ENCODE data around the gene TP53I11.

The TP53I11 gene

GRCh38 chr11:44950625-44951476 is at the start of gene TP53I11:
Gene TP53I11, minus strand, starts transcription at chr11:44950883. Its CDS starts 12,548 bp downstream, at chr11:44938335.
- peak within 1 kb of the TSS; percentile 56 for H3K4me3 ChIP-seq (ENCODE audit: low read length)
- TF ChIP-seq, protein P1, sequence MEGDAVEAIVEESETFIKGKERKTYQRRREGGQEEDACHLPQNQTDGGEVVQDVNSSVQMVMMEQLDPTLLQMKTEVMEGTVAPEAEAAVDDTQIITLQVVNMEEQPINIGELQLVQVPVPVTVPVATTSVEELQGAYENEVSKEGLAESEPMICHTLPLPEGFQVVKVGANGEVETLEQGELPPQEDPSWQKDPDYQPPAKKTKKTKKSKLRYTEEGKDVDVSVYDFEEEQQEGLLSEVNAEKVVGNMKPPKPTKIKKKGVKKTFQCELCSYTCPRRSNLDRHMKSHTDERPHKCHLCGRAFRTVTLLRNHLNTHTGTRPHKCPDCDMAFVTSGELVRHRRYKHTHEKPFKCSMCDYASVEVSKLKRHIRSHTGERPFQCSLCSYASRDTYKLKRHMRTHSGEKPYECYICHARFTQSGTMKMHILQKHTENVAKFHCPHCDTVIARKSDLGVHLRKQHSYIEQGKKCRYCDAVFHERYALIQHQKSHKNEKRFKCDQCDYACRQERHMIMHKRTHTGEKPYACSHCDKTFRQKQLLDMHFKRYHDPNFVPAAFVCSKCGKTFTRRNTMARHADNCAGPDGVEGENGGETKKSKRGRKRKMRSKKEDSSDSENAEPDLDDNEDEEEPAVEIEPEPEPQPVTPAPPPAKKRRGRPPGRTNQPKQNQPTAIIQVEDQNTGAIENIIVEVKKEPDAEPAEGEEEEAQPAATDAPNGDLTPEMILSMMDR (IDR thresholded peaks at IDR 0.05; ENCODE audit: insufficient read depth, low read depth, low read length, missing control alignments), result peak; percentile 12
- peak; percentile 20 for DNase-seq (ENCODE audit: low read depth)

- H3K4me3 ChIP-seq (ENCODE audit: low read length), result no peak overlapping the region
- no peak for DNase-seq (ENCODE audit: low read depth)
- TF ChIP-seq, protein P1 (IDR thresholded peaks at IDR 0.05; ENCODE audit: insufficient read depth, low read depth, low read length, missing control alignments), result no peak
Observed at GRCh38 chr11:44999068-44999467, 48.4 kb upstream of the TP53I11 start.

DNA sequence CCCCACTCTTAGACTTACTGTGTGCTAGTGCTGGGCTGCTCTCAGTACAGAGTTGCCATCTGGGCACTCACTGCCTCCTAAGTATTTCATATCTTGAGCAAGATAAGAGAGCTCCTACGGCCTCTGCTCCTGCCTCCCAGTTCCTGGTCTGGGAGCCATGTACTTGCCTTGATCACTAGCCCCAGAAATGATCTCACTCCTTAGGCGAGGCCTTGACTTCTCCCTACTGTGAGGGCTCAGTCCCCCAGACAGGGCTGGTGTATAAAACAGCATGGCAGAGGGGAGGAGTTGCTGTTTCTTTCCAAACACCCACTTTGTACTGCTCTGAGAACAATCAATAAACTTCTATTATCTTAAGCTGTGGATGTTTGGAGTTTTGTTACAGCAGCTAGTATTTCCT is 47.4 kb upstream of the TP53I11 start:
- H3K4me3 ChIP-seq (ENCODE audit: low read length), result no peak overlapping the region
- no peak for DNase-seq (ENCODE audit: low read depth)

DNA sequence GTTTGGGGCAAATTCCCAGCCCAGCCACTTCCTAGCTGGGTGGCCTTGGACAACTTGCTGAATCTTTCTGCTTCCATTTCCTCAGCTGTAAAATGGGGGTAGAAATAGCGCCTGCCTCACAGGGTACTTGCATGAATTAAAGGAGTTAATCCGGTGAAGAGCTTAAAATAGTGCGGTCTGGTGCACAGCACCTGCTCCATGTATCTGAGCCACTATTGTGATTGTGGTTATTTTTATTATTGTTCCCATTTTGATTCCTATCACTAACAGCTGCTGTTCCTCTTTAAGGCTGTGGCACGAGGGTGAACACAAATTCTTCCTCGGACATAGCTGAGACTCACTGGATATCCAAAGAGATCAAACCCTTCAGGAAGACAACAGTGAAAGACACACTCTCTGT is 46.9 kb upstream of the TP53I11 start:
- no peak for DNase-seq (ENCODE audit: low read depth)
- no peak overlapping the region for H3K4me3 ChIP-seq (ENCODE audit: low read length)
- TF ChIP-seq, protein P1 (IDR thresholded peaks at IDR 0.05; ENCODE audit: insufficient read depth, low read depth, low read length, missing control alignments), result no peak

More for the DNA sequence above, 47.4 kb upstream of the TP53I11 start:
- TF ChIP-seq, protein P1 (IDR thresholded peaks at IDR 0.05; ENCODE audit: insufficient read depth, low read depth, low read length, missing control alignments), result no peak

DNA sequence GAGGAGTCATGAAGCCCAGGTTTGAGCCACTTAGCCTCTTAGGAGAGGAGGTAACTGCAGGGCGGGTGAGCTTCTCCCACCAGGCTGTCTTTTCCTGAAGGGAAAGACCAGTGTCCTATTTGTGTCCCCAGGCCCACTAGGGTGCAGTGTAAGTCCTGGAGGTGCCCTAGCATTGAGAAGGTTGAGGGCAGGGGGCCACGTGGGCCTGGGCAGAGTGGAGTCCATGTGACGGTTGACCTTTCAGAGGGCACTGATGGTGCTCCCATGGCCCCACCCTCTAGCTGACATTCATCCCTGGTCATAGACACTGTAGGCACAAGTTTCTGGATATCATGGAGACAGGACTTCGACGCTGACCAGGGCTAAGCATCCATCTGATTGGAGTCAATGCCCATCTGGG is 44.1 kb upstream of the TP53I11 start:
- TF ChIP-seq, protein P1 (IDR thresholded peaks at IDR 0.05; ENCODE audit: insufficient read depth, low read depth, low read length, missing control alignments), result no peak
- no peak for DNase-seq (ENCODE audit: low read depth)
- no peak overlapping the region for H3K4me3 ChIP-seq (ENCODE audit: low read length)

DNA sequence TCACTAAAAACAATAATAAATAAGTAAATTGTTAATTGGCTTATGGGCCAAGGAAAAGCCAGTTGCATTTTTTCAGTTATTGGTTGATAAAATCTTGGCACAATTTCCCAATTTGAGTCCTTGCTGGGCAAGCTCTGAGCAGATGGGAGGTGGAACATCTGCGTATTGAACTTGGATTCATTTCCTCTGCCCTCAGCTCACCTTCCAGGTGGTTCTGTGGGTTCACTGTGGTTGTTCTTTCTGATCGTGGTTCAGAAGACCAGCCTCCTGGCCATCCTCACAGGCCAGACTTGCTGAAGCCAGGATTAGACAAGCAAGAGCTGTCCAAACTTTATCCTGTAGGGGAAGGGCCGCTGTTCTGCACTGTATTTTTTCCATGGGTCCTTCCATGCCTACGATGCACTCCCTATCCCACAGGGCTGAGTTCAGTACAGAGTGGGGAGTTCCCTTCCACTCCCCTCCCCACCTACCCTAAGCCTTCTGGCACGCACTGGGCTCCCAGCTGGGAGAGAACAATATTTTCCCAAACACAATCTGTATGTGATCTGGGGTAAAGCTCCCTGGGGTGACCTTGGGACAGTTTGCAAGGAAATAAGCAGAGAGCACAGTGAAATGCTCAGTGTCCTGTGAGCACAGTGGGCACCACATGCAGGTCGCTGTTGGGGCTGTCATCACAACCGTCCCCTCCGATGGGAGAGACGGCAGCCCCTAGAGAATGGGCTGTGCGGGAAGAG is 43.5 kb upstream of the TP53I11 start:
- no peak for DNase-seq (ENCODE audit: low read depth)
- TF ChIP-seq, protein P1 (IDR thresholded peaks at IDR 0.05; ENCODE audit: insufficient read depth, low read depth, low read length, missing control alignments), result no peak
- H3K4me3 ChIP-seq (ENCODE audit: low read length), result no peak overlapping the region
